SH-SY5Y (cell line): Measurements from ENCODE around the gene PSIP1.

Experiments
- GATA2 ChIP-seq: IDR thresholded peaks from 2 replicates; pipeline ENCODE4 v1.6.1; 2011; ENCODE audit warnings: mild to moderate bottlenecking, low read depth, low read length
- GATA3 ChIP-seq: IDR thresholded peaks from 2 replicates; pipeline ENCODE4 v1.6.1; 2011; ENCODE audit warnings: low read depth, mild to moderate bottlenecking, low read length, moderate library complexity

DNA sequence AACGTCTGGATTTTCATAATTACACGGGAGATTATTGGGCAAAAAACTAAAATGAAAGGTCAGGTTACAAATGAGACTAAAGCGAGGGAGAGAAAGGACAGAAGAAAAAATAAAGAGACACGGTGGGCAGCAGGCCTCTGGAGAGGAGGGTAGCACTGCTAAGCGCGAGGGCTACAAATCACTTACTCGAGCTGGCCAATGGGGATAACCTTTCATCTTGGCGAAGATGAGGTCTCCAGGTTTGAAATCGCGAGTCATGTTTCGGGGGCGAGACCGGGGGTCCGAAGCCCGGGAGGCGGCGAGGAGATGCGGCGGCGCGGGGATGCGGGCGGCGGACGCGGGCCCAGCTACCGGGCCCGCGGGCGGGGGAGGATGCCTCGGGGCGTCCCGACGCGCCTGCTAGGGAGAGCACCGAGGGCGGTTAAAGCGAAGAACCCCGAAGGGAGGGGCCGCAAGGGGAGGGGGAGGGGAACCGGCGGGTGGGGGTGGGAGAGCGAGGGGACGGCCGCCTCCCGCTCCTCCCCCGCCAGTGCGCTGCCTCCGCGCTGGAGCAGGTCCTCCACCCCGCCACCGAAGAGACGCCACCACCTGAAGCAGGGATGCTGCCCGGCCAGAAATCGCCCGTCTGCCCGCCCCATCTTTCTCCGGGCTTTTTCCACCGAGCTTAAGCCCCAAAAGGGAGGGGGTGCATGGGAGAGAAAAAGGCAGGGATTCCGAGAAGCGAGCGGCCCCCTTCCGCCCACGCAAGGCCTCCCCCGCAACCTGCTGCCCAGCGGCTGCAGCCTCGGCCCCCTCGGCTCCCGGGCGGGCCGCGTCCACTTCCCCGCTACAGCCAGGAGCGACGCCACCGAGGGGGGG lies 610 bp downstream of the PSIP1 start:
- TF ChIP-seq GATA3 (no peak), GATA2 (no peak)
